ENCODE measurements around the gene BST2. TPM values are rescaled to one million over a fixed set of nuclear protein-coding genes. Genes with fewer than 3 reads are reported as not detected.

The BST2 gene
- total and polyA plus RNA-seq, 10 of the 15 experiments (the other 5 are each of a cell fraction or from before 2014, with no cell fraction given): 16.6 to 372 (median 264) TPM

GRCh38 chr19:17445526-17446165 lies 40.2 kb upstream of the BST2 start:
- in situ Hi-C loops (cut with MboI) (no loop called here), intact Hi-C loops (cut with micrococcal nuclease; ENCODE audit: unreplicated experiment) (loop anchor here (10.0 kb wide), 1 partner anchor 409 kb away; the partner anchor contains the start of gene RPL18A)
- no peaks in the 10 kb centered on the region for H3K79me2 ChIP-seq (ENCODE audit: control insufficient read depth, insufficient read depth, low read length)
- TF ChIP-seq EZH2 (IDR thresholded peaks at IDR 0.05; ENCODE audit: borderline replicate concordance, control insufficient read depth, low read depth, low read length) (no peak), NFXL1 (IDR thresholded peaks at IDR 0.05; ENCODE audit: borderline replicate concordance) (no peak), SMAD1 (IDR thresholded peaks at IDR 0.05; ENCODE audit: low read depth, partially characterized antibody) (no peak), FOXK2 (IDR thresholded peaks at IDR 0.05) (no peak), E4F1 (IDR thresholded peaks at IDR 0.05; ENCODE audit: borderline replicate concordance, partially characterized antibody) (no peak), CUX1 (IDR thresholded peaks at IDR 0.05; ENCODE audit: insufficient replicate concordance, low read depth, low read length) (no peak), RAD21 (IDR thresholded peaks at IDR 0.05; ENCODE audit: insufficient read depth, low read depth, low read length) (no peak), RB1 (IDR thresholded peaks at IDR 0.05; ENCODE audit: borderline replicate concordance) (no peak), MEF2B (IDR thresholded peaks at IDR 0.05; ENCODE audit: partially characterized antibody, poor library complexity, severe bottlenecking) (no peak), TARDBP (IDR thresholded peaks at IDR 0.05; ENCODE audit: borderline replicate concordance) (no peak), ATF3 (IDR thresholded peaks at IDR 0.05; ENCODE audit: borderline replicate concordance, extremely low read depth, low read depth, low read length) (no peak)
- ChIA-PET CTCF (interaction anchor here (1.2 to 1.5 kb wide), 2 partner anchors 20 to 56 kb away, joined by 4 read pairs; no protein-coding TSS in a partner anchor), SMC1A (ENCODE audit: uncharacterized antibody, unreplicated experiment) (interaction anchor here (0.9 kb wide), 1 partner anchor 51 kb away, joined by 3 read pairs; no protein-coding TSS in a partner anchor), RAD21 (ENCODE audit: unreplicated experiment) (no interaction called here), POLR2A (interaction anchor here (0.5 kb wide), 1 partner anchor 140 kb away, joined by 3 read pairs; no protein-coding TSS in a partner anchor)
- ATAC-seq: no peak
- peaks cover 2 to 5% of the 10 kb centered on the region in 2 experiments; a peak in 3 of 4 replicates for H3K27me3 ChIP-seq (replicated peaks in 1 of 2; ENCODE audit: control insufficient read depth in 2 of 2, insufficient read depth in 2 of 2, low read length in 1 of 2)
- H3K9ac ChIP-seq (ENCODE audit: control insufficient read depth, insufficient read depth, low read length): no peak overlapping the region
- no peak for FAIRE-seq
- no peaks in the 10 kb centered on the region for H3K36me3 ChIP-seq (ENCODE audit: control insufficient read depth in 2 of 2, insufficient read depth in 2 of 2, low read length in 1 of 2)
- peaks cover 8% of the 10 kb centered on the region for H3K4me1 ChIP-seq (ENCODE audit: control insufficient read depth, insufficient read depth, low read length)
- WGBS (ENCODE audit: insufficient coverage, insufficient replicate concordance, low lambda C conversion rate, missing lambda C conversion rate): 100% methylated on average over 1 of the region's 1 CpG
- no peaks in the 10 kb centered on the region; the same call in 2 of the 3 replicates for H3K9me3 ChIP-seq (replicated peaks; ENCODE audit: control insufficient read depth, insufficient read depth, low read length)
- no peak overlapping the region for H3K4me2 ChIP-seq (ENCODE audit: control insufficient read depth, insufficient read depth)
- BruUV-seq (replicated peaks): no TSS peak
- H4K20me1 ChIP-seq (ENCODE audit: control insufficient read depth, insufficient read depth): no peaks in the 10 kb centered on the region
- no peak overlapping the region for H3K27ac ChIP-seq (ENCODE audit: control insufficient read depth, insufficient read depth)
- DNase-seq (ENCODE audit: low read depth, low spot score): no peak
- H3K4me3 ChIP-seq: no peak overlapping the region
- H2AFZ ChIP-seq (ENCODE audit: control insufficient read depth, low read depth, low read length): no peak overlapping the region
